ENCODE results near the gene GIT2. TPM values are rescaled to one million over a fixed set of nuclear protein-coding genes. Genes with fewer than 3 reads are reported as not detected.

The GIT2 gene
- total and polyA plus RNA-seq, 2 of the 13 experiments (the other 11 are each of a cell fraction or from before 2014, with no cell fraction given), result 18.4 to 19.8 TPM

DNA sequence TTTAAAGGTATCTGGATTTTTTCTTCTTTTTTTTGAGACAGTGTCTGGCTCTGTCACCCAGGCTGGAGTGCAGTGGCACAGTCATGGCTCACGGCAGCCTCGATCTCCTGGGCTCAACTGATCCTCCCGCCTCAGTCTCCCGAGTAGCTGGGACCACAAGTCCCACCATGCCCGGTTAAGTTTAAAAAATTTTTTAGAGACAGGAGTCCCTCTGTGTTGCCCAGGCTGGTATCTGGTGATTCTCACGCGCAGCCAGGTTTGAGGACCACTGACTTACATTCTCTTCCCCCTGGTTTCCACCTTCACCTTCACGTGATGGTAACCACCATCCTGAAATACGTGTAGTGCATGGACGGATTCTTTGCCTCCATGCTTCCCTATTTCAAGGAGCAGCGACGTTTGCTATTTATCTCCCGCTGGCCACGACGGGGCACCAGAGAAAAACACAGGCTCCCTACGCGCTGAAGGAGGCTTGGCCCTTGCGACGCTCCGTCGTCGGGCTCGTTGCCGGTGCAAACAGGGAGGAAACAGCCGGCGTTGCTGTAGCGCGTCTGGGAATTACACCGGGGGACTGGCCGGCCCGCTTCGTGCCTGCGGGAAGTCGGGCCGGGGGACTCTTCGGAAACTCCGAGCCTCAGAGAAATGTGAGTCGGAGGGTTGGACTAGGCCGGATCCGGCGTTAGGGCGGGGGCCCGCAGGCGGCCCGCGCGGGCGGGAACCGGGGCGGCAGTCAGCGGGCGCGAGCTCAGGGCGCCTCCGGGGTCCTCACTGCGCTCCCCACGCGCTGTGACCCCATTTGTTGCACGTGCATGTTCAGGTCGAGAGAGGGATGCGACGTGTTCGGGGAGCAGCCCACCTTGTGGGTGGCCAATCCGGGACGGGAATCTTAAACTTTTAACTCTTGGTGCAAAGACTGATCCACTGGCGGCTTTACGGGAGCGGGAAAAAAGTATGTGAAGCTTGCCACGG, 96.1 kb downstream of the GIT2 start, which contains the start of gene TCHP (continued):
- TF ChIP-seq, protein P1, sequence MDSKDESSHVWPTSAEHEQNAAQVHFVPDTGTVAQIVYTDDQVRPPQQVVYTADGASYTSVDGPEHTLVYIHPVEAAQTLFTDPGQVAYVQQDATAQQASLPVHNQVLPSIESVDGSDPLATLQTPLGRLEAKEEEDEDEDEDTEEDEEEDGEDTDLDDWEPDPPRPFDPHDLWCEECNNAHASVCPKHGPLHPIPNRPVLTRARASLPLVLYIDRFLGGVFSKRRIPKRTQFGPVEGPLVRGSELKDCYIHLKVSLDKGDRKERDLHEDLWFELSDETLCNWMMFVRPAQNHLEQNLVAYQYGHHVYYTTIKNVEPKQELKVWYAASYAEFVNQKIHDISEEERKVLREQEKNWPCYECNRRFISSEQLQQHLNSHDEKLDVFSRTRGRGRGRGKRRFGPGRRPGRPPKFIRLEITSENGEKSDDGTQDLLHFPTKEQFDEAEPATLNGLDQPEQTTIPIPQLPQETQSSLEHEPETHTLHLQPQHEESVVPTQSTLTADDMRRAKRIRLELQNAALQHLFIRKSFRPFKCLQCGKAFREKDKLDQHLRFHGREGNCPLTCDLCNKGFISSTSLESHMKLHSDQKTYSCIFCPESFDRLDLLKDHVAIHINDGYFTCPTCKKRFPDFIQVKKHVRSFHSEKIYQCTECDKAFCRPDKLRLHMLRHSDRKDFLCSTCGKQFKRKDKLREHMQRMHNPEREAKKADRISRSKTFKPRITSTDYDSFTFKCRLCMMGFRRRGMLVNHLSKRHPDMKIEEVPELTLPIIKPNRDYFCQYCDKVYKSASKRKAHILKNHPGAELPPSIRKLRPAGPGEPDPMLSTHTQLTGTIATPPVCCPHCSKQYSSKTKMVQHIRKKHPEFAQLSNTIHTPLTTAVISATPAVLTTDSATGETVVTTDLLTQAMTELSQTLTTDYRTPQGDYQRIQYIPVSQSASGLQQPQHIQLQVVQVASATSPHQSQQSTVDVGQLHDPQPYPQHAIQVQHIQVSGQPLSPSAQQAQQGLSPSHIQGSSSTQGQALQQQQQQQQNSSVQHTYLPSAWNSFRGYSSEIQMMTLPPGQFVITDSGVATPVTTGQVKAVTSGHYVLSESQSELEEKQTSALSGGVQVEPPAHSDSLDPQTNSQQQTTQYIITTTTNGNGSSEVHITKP (CRISPR knock-in tag; IDR thresholded peaks at IDR 0.05; ENCODE audit: low read depth), result peak; percentile 68; the same call in 1 of the 2 replicates
- TF ChIP-seq ZNF326 (CRISPR knock-in tag; IDR thresholded peaks at IDR 0.05; ENCODE audit: borderline replicate concordance) (no peak), HNRNPK (IDR thresholded peaks at IDR 0.05; ENCODE audit: low read depth, low read length, poor library complexity, severe bottlenecking) (no peak), TBX2 (CRISPR knock-in tag; IDR thresholded peaks at IDR 0.05; ENCODE audit: borderline replicate concordance) (peak; percentile 82), ZNF24 (IDR thresholded peaks at IDR 0.05) (no peak), KDM5A (IDR thresholded peaks at IDR 0.05; ENCODE audit: borderline replicate concordance, low read length) (peak; percentile 82; the same call in 1 of the 2 replicates), ZNF563 (CRISPR knock-in tag; IDR thresholded peaks at IDR 0.05) (peak; percentile 68; the same call in 1 of the 2 replicates), TMF1 (CRISPR knock-in tag; IDR thresholded peaks at IDR 0.05; ENCODE audit: low read depth) (peak; percentile 49; the same call in 1 of the 2 replicates), KLF9 (CRISPR knock-in tag; IDR thresholded peaks at IDR 0.05; ENCODE audit: low read depth) (peak; percentile 38; the same call in 1 of the 2 replicates), NFE2L2 (IDR thresholded peaks at IDR 0.05; ENCODE audit: low read length) (no peak), ZNF792 (CRISPR knock-in tag; IDR thresholded peaks at IDR 0.05) (peak; percentile 57; the same call in 1 of the 2 replicates)
- TF ChIP-seq, protein P2, sequence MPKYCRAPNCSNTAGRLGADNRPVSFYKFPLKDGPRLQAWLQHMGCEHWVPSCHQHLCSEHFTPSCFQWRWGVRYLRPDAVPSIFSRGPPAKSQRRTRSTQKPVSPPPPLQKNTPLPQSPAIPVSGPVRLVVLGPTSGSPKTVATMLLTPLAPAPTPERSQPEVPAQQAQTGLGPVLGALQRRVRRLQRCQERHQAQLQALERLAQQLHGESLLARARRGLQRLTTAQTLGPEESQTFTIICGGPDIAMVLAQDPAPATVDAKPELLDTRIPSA (CRISPR knock-in tag; IDR thresholded peaks at IDR 0.05; ENCODE audit: borderline replicate concordance), result no peak
- TF ChIP-seq, protein P3, sequence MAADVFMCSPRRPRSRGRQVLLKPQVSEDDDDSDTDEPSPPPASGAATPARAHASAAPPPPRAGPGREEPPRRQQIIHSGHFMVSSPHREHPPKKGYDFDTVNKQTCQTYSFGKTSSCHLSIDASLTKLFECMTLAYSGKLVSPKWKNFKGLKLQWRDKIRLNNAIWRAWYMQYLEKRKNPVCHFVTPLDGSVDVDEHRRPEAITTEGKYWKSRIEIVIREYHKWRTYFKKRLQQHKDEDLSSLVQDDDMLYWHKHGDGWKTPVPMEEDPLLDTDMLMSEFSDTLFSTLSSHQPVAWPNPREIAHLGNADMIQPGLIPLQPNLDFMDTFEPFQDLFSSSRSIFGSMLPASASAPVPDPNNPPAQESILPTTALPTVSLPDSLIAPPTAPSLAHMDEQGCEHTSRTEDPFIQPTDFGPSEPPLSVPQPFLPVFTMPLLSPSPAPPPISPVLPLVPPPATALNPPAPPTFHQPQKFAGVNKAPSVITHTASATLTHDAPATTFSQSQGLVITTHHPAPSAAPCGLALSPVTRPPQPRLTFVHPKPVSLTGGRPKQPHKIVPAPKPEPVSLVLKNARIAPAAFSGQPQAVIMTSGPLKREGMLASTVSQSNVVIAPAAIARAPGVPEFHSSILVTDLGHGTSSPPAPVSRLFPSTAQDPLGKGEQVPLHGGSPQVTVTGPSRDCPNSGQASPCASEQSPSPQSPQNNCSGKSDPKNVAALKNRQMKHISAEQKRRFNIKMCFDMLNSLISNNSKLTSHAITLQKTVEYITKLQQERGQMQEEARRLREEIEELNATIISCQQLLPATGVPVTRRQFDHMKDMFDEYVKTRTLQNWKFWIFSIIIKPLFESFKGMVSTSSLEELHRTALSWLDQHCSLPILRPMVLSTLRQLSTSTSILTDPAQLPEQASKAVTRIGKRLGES (CRISPR knock-in tag; IDR thresholded peaks at IDR 0.05; ENCODE audit: borderline replicate concordance), result no peak
- TF ChIP-seq, protein P4, sequence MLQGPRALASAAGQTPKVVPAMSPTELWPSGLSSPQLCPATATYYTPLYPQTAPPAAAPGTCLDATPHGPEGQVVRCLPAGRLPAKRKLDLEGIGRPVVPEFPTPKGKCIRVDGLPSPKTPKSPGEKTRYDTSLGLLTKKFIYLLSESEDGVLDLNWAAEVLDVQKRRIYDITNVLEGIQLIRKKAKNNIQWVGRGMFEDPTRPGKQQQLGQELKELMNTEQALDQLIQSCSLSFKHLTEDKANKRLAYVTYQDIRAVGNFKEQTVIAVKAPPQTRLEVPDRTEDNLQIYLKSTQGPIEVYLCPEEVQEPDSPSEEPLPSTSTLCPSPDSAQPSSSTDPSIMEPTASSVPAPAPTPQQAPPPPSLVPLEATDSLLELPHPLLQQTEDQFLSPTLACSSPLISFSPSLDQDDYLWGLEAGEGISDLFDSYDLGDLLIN (CRISPR knock-in tag; IDR thresholded peaks at IDR 0.05; ENCODE audit: borderline replicate concordance), result no peak
- TF ChIP-seq, protein P5, sequence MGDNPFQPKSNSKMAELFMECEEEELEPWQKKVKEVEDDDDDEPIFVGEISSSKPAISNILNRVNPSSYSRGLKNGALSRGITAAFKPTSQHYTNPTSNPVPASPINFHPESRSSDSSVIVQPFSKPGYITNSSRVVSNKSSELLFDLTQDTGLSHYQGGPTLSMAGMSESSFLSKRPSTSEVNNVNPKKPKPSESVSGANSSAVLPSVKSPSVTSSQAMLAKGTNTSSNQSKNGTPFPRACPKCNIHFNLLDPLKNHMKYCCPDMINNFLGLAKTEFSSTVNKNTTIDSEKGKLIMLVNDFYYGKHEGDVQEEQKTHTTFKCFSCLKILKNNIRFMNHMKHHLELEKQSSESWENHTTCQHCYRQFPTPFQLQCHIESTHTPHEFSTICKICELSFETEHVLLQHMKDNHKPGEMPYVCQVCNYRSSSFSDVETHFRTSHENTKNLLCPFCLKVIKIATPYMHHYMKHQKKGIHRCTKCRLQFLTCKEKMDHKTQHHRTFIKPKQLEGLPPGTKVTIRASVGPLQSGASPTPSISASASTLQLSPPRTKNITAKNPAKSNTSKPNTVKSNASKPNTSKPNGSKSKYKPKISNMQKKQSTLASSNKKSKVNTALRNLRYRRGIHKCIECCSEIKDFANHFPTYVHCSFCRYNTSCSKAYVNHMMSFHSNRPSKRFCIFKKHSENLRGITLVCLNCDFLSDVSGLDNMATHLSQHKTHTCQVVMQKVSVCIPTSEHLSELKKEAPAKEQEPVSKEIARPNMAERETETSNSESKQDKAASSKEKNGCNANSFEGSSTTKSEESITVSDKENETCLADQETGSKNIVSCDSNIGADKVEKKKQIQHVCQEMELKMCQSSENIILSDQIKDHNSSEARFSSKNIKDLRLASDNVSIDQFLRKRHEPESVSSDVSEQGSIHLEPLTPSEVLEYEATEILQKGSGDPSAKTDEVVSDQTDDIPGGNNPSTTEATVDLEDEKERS (CRISPR knock-in tag; IDR thresholded peaks at IDR 0.05), result 0 out of 2 replicates have a peak, but pooled peaks have one; percentile 36

All from HepG2 (cell line).